Mesothelial cell of epicardium (in vitro differentiated cells): ENCODE data around the gene CEP170B. TPM values are rescaled to one million over a fixed set of nuclear protein-coding genes. Genes with fewer than 3 reads are reported as not detected.
A peak's percentile ranks its signal among the peaks of the same experiment; 100 is the strongest.

Source experiments
- DNase-seq, 2 experiments: peaks; one replicate each; pipeline ENCODE4 v3.0.0; 2021; ENCODE audit warnings: low spot score in 2 of 2; ENCODE audit not compliant: unreplicated experiment in 2 of 2
- H3K27ac Mint-ChIP-seq: 2 replicates; pipeline ENCODE4 v1.8.0; 2021; ENCODE audit warnings: mixed read lengths
- H3K27me3 Mint-ChIP-seq: 2 replicates; pipeline ENCODE4 v1.8.0; 2021; ENCODE audit warnings: low read depth, mixed read lengths
- H3K36me3 Mint-ChIP-seq: 2 replicates; pipeline ENCODE4 v1.8.0; 2021; ENCODE audit warnings: mixed read lengths
- H3K4me1 Mint-ChIP-seq: 2 replicates; pipeline ENCODE4 v1.8.0; 2021; ENCODE audit warnings: mixed read lengths
- H3K4me3 Mint-ChIP-seq: 2 replicates; pipeline ENCODE4 v1.8.0; 2021; ENCODE audit warnings: mild to moderate bottlenecking, moderate library complexity, mixed read lengths
- H3K9me3 Mint-ChIP-seq: 2 replicates; pipeline ENCODE4 v1.8.0; 2021; ENCODE audit warnings: mixed read lengths
- total RNA-seq: library from RNA; stranded (reverse); gene quantifications from 3 replicates; pipeline ENCODE4 v1.2.1, GENCODE V29; 2021
- TF ChIP-seq, protein P1 (sequence below): fragments of 200-600 bp; sonication (generic); IDR thresholded peaks from one replicate; pipeline ENCODE4 v1.5.0; 2021; ENCODE audit warnings: antibody characterized with exemption; ENCODE audit not compliant: unreplicated experiment

Gene CEP170B
- 28.3 to 29.2 TPM (median 28.4 TPM) in 3 replicates for total RNA-seq

DNA sequence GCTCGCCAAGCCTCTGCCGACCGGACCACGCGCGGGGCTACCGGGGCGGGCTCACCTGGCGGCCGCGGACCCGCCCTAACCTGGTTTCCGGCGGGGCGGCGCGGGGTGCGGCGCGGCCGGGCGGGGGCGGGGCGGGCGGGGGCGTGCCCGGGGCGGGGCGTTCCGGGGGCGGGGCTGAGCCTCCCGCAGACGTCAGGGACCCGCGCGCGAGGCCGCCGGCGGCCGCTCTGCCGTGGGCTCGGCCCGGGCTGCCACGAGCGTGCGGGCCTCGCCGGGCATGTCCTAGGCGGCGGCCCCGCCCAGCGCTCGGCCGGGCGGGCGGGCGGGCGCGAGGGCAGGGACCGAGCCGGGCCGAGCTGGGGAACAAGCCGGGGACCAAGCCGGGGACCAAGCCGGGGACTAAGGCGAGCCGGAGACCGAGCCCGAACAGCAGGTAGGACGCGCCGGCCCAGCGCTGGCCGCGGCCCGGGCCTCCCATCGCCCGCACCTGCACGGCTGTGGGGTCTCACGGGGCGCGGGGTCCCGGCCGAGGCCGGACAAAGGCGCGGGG is at the start of gene CEP170B:
TSS of gene CEP170B (plus strand) at position 188 of the 550 bp plus-strand sequence. CDS start 3,183 bp downstream, outside the sequence.
- DNase-seq = peak in 1 of 2 experiments; percentile 69

GRCh38 chr14:104816616-104816884 is 48.5 kb upstream of the CEP170B start:
- Mint-ChIP-seq H3K27me3 (no peaks in the 10 kb centered on the region), H3K4me3 (peak overlapping the region; percentile 90), H3K36me3 (peaks cover 5% of the 10 kb centered on the region), H3K9me3 (no peaks in the 10 kb centered on the region), H3K27ac (peak overlapping the region; percentile 98), H3K4me1 (peaks cover 24% of the 10 kb centered on the region)
- TF ChIP-seq, protein P1, sequence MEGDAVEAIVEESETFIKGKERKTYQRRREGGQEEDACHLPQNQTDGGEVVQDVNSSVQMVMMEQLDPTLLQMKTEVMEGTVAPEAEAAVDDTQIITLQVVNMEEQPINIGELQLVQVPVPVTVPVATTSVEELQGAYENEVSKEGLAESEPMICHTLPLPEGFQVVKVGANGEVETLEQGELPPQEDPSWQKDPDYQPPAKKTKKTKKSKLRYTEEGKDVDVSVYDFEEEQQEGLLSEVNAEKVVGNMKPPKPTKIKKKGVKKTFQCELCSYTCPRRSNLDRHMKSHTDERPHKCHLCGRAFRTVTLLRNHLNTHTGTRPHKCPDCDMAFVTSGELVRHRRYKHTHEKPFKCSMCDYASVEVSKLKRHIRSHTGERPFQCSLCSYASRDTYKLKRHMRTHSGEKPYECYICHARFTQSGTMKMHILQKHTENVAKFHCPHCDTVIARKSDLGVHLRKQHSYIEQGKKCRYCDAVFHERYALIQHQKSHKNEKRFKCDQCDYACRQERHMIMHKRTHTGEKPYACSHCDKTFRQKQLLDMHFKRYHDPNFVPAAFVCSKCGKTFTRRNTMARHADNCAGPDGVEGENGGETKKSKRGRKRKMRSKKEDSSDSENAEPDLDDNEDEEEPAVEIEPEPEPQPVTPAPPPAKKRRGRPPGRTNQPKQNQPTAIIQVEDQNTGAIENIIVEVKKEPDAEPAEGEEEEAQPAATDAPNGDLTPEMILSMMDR = no peak
- DNase-seq = no peak

More for the DNA sequence above, at the start of gene CEP170B:
- H3K36me3 Mint-ChIP-seq = no peaks in the 10 kb centered on the region
- peaks cover 9% of the 10 kb centered on the region for H3K4me1 Mint-ChIP-seq
- peak within 1 kb of the TSS; percentile 66 for H3K27ac Mint-ChIP-seq
- H3K4me3 Mint-ChIP-seq = peak within 1 kb of the TSS; percentile 77
- no peaks in the 10 kb centered on the region for H3K9me3 Mint-ChIP-seq
- TF ChIP-seq, protein P1 = no peak
- H3K27me3 Mint-ChIP-seq = peaks cover 11% of the 10 kb centered on the region

DNA sequence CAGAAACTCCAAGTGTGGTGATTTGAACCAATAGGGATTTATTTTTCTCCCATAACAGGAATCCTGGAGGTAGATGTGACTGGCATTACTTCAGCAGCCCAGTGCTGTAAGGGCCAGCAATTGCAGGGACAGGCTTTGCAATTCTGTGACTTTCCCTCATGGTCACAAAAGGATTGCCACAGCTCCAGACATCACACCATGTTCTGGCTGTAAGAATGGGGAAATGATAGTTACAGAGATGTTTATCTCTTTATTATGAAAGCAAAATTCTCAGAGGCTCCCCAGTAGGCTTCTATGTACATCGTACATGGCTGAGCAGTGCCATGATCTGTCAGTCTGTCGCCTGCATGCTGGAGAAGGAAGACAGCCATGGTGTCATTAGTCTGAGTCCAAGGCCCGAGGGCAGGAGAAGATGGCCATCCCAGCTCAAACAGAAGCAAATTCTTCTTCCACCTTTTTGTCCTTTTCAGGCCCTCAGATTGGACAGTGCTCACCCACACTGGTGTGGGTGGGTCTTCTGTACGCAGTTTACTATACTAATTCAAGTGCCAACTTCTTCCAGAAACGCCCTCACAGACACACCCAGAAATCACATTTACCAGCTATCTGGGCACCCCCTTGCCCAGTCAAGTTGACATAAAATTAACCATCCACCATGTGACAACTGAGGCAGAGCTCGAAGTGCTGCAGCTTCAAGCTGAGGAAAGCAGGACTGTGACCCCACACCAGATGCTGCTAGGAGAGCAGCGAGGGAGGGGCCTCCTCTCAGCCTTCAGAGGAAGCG is 46.9 kb upstream of the CEP170B start:
- TF ChIP-seq, protein P1 = no peak
- Mint-ChIP-seq H3K27me3 (no peaks in the 10 kb centered on the region), H3K36me3 (peaks cover 5% of the 10 kb centered on the region), H3K4me1 (peaks cover 24% of the 10 kb centered on the region), H3K4me3 (no peak overlapping the region), H3K9me3 (no peaks in the 10 kb centered on the region), H3K27ac (no peak overlapping the region)
- DNase-seq = no peak

GRCh38 chr14:104818714-104819161 is 46.3 kb upstream of the CEP170B start:
- Mint-ChIP-seq H3K27ac (no peak overlapping the region), H3K27me3 (peaks cover 1% of the 10 kb centered on the region), H3K9me3 (no peaks in the 10 kb centered on the region), H3K4me1 (peaks cover 23% of the 10 kb centered on the region), H3K4me3 (no peak overlapping the region), H3K36me3 (peaks cover 5% of the 10 kb centered on the region)
- TF ChIP-seq, protein P1 = no peak
- no peak for DNase-seq

DNA sequence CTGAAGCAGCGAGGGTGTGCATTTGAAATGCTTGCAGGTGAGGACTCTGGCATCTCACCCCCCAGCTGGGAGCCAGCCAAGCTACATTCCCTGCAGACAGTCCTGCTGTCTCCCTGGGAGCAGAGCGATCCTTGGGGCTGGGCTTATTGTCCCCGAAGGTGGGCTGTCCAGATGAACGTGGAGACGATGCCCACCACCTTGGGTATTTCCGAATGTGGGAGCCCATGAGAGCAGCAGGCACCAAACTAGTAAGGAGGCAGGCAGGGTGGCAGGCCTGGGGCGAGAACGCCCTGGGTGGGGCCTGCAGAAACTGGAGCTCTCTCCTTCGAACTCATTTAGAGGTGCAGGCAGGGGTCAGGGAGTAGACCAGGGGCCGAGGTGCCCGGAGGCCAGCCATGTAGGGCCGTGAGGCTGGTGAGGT is 45.7 kb upstream of the CEP170B start:
- Mint-ChIP-seq H3K4me1 (peaks cover 19% of the 10 kb centered on the region), H3K4me3 (no peak overlapping the region), H3K36me3 (peaks cover 5% of the 10 kb centered on the region), H3K27ac (no peak overlapping the region), H3K27me3 (peaks cover 5% of the 10 kb centered on the region), H3K9me3 (peaks cover 2% of the 10 kb centered on the region)
- DNase-seq = no peak
- TF ChIP-seq, protein P1 = no peak
